H1 (cell line): ENCODE data around the gene LAMA3.

Source experiments
- CHD2 ChIP-seq: IDR thresholded peaks from 2 replicates; pipeline ENCODE4 v1.6.1; 2012; ENCODE audit warnings: low read length, improper control_type of control experiment
- CTCF ChIP-seq, 3 experiments: IDR thresholded peaks; 1 replicate in 2 of 3; 2 replicates in 1 of 3; pipeline versions ENCODE4 v1.5.1 to v1.6.1; 2011; ENCODE audit warnings: low read length in 3 of 3, mild to moderate bottlenecking in 3 of 3, inconsistent platforms in 2 of 3, low read depth in 1 of 3, moderate library complexity in 1 of 3; ENCODE audit not compliant: insufficient read depth in 1 of 3; ENCODE audit errors: control extremely low read depth in 1 of 3
- EP300 ChIP-seq, 2 experiments: IDR thresholded peaks; 1 replicate in 1 of 2; 2 replicates in 1 of 2; pipeline ENCODE4 v1.6.1; 2011 to 2012; ENCODE audit warnings: low read depth in 2 of 2, low read length in 2 of 2, mild to moderate bottlenecking in 2 of 2, borderline replicate concordance in 1 of 2, inconsistent platforms in 1 of 2, moderate library complexity in 1 of 2
- EZH2 ChIP-seq: fragments of 200-600 bp; sonication (generic); IDR thresholded peaks from 2 replicates; pipeline ENCODE4 v1.7.1; 2012; ENCODE audit warnings: low read depth, mild to moderate bottlenecking, moderate library complexity, low read length, inconsistent platforms; ENCODE audit not compliant: severe bottlenecking
- PHF8 ChIP-seq: fragments of 200-600 bp; sonication (generic); conservative IDR thresholded peaks from 2 replicates; pipeline ENCODE4 v1.7.1; 2012; ENCODE audit warnings: low read depth, mild to moderate bottlenecking, inconsistent platforms, low read length, moderate library complexity
- POLR2A ChIP-seq, 2 experiments: IDR thresholded peaks; 1 replicate in 1 of 2; 2 replicates in 1 of 2; pipeline ENCODE4 v1.6.1; 2011; ENCODE audit warnings: low read depth in 2 of 2, low read length in 2 of 2, mild to moderate bottlenecking in 2 of 2; ENCODE audit errors: control extremely low read depth in 1 of 2
- POLR2AphosphoS5 ChIP-seq: IDR thresholded peaks from 2 replicates; pipeline ENCODE4 v1.6.1; 2011; ENCODE audit warnings: low read depth, low read length

- TF ChIP-seq CTCF (IDR thresholded peaks at IDR 0.05; ENCODE audit: control extremely low read depth in 1 of 3, insufficient read depth in 1 of 3, low read depth in 1 of 3, low read length in 3 of 3), result no peak
- TF ChIP-seq POLR2A (IDR thresholded peaks at IDR 0.05; ENCODE audit: control extremely low read depth in 1 of 2, low read depth in 2 of 2, low read length in 2 of 2), result no peak
- no peak for TF ChIP-seq EZH2
- TF ChIP-seq POLR2AphosphoS5, result no peak
- TF ChIP-seq PHF8, result no peak
- TF ChIP-seq EP300 (IDR thresholded peaks at IDR 0.05; ENCODE audit: borderline replicate concordance in 1 of 2, low read depth in 2 of 2, low read length in 2 of 2), result no peak
- no peak for TF ChIP-seq CHD2
These were observed 148.3 kb downstream of the LAMA3 start for GRCh38 chr18:23837591-23837990.
